ENCODE measurements around the gene CCBE1.

CCBE1 gene

DNA sequence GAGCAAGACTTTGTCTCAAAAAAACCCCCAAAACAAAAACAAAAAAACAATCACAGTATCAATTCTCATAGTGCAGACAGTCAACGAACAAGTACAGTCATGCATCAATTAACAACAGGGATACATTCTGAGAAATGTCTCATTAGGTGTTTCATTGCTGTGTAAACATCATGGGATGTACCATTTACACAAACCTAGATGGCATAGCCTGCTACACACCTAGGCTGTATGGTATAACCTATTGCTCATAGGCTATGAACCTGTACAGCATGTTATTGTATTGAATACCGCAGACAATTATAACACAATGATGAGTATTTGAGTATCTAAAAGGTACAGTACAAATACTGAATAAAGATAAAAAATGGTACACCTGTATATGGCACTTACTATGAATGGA, 270.4 kb downstream of the CCBE1 start:
- TF ChIP-seq, protein P1, sequence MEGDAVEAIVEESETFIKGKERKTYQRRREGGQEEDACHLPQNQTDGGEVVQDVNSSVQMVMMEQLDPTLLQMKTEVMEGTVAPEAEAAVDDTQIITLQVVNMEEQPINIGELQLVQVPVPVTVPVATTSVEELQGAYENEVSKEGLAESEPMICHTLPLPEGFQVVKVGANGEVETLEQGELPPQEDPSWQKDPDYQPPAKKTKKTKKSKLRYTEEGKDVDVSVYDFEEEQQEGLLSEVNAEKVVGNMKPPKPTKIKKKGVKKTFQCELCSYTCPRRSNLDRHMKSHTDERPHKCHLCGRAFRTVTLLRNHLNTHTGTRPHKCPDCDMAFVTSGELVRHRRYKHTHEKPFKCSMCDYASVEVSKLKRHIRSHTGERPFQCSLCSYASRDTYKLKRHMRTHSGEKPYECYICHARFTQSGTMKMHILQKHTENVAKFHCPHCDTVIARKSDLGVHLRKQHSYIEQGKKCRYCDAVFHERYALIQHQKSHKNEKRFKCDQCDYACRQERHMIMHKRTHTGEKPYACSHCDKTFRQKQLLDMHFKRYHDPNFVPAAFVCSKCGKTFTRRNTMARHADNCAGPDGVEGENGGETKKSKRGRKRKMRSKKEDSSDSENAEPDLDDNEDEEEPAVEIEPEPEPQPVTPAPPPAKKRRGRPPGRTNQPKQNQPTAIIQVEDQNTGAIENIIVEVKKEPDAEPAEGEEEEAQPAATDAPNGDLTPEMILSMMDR (conservative IDR thresholded peaks at IDR 0.05; ENCODE audit: low read length), result no peak
- no peak for DNase-seq (ENCODE audit: low read depth)
- H3K4me3 ChIP-seq (ENCODE audit: low read length), result no peak overlapping the region

DNA sequence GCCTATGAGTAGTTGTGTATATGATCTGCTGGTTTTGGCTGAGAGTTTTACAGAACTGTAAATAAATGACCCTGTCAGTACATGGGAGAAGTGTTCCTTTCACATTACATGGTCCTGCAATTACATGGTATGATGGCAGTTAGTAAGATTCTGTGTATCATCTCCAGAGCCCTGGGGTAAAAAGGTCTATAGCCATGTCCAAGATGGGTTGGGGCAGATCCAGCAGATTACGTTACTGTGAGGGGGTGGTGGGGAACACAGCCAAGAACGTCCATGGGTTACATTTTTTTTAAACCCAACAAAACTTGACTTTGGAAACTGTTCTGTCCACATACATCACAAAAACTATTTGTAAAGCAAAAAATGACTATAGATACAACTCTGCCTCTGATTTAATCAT, 274.0 kb downstream of the CCBE1 start:
- TF ChIP-seq, protein P1 (conservative IDR thresholded peaks at IDR 0.05; ENCODE audit: low read length), result no peak
- no peak overlapping the region for H3K4me3 ChIP-seq (ENCODE audit: low read length)
- DNase-seq (ENCODE audit: low read depth), result no peak

DNA sequence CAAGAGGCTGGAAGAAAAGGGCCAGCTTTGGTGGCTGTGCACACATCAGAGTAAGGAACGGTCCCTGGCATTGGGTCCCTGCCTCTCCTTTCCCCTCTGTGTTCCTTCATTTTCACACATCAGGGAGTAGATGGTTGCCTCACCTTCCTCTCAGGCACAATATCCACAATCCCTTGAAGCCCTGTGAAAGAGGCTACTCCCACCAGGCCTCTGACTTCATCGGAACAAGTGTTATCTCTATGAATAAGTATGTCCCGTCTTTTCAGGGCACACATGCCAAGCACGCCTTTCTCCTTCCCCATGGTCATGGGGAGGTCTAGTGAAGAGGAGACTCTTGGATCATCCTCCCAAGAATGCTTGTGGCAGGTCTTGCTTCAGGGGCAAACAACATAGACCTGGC, 277.0 kb downstream of the CCBE1 start:
- TF ChIP-seq, protein P1 (conservative IDR thresholded peaks at IDR 0.05; ENCODE audit: low read length), result no peak
- DNase-seq (ENCODE audit: low read depth), result no peak

DNA sequence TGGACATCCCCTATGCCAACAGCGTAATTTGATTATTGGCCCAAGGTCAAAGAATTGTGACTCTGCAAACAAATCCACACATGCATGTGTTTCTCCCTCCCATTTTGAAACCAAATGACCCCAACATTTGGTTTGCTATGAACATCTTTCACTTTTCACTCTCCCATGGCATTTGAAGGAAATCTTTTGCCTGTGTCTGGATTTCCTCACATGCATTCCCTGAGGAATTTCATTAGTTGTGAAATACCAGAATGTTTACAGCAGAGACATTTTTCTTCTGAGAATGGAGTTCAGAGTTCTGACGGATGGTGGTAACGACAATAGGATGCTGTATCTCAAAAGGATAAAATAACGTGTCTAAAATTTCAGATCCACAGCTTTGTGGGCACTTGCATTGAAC, 277.8 kb downstream of the CCBE1 start:
- TF ChIP-seq, protein P1 (conservative IDR thresholded peaks at IDR 0.05; ENCODE audit: low read length), result no peak
- peak; percentile 84 for DNase-seq (ENCODE audit: low read depth)
- H3K4me3 ChIP-seq (ENCODE audit: low read length), result no peak overlapping the region

More for the DNA sequence above, 277.0 kb downstream of the CCBE1 start:
- H3K4me3 ChIP-seq (ENCODE audit: low read length), result no peak overlapping the region

DNA sequence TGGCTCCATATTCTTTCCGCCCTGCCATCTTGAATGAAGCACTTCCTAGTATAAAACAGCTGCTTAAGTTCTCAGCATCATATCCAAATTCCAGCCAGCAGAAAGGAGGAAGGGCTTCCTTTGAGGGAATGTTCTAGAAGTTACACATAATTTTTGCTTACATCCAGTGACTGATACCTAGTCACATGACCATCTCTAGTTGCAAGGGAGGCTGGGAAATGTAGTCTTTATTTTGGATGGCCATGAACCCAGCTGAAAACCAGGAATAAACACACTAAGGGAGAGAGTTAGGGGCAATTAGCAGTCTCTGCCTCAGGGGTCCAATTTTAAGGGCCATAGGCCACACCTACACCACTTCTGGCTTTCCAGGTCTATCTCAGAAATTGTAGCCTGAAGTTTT, 280.4 kb downstream of the CCBE1 start:
- TF ChIP-seq, protein P1 (conservative IDR thresholded peaks at IDR 0.05; ENCODE audit: low read length), result no peak
- DNase-seq (ENCODE audit: low read depth), result no peak
- H3K4me3 ChIP-seq (ENCODE audit: low read length), result no peak overlapping the region

DNA sequence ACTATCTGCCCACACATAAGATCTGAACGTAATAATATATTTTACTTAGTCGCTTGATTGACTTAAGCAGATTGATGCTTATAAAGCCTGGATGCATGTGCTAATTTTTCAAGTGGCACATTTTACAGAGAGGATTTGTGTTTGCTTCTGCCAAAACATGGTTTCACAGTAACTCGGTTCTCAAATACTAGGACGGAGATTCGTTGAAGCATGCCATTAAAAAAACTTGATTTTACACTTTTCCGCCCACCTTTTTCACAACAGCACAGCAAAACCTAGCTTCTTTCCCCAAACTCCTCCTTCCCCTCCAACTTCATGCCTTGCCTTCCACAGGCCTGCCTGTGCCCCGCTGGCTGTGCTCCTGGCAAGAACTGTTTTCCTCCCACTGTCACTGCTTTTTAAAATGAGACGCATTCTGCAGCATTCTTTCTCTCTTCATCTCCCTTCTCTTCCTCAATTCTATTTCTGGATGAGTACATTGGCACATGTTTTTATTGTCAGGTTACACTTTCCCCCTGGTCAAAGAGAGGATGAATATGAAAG, 283.0 kb downstream of the CCBE1 start:
- DNase-seq (ENCODE audit: low read depth), result no peak
- TF ChIP-seq, protein P1 (conservative IDR thresholded peaks at IDR 0.05; ENCODE audit: low read length), result no peak
- no peak overlapping the region for H3K4me3 ChIP-seq (ENCODE audit: low read length)

DNA sequence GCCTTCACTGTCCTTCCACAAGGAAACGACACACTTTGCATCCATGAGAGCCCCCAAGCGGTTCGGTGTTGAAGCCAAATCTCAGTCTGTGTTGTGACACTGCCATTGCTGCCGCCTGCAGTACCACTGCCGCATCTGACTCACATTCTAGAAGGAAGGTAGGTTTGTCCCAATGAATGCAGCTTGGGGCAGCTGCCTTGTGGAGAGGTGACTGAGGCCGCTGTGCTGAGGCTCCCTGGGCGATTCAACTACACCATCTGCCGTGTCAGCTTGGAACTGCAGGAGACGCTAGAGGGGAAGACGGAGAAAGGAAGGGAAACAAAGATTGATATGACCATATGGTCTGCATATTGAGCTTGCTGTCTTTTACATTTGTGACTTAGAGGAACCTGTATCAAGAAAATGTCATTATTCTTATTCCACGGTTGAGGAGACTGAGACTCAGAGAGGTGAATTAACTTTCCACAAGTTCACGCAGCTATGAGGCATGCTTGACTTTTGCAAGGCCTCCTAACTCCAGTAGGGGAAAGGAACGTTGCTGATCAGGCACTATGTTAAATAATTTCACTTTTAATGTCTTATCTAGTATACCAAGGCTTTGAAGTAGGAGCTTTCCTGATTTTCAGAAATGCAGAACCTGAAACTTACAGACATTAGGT, 294.7 kb downstream of the CCBE1 start:
- H3K4me3 ChIP-seq (ENCODE audit: low read length), result no peak overlapping the region
- DNase-seq (ENCODE audit: low read depth), result peak; percentile 62
- TF ChIP-seq, protein P1 (conservative IDR thresholded peaks at IDR 0.05; ENCODE audit: low read length), result peak; percentile 100
